SKM-1 (cell line): ENCODE results near the gene LRRC42.

Experiments used
- DNase-seq: peaks from one replicate; lab custom pipeline; 2025; ENCODE audit not compliant: unreplicated experiment; lab: John Stamatoyannopoulos, UW

Gene LRRC42

DNA sequence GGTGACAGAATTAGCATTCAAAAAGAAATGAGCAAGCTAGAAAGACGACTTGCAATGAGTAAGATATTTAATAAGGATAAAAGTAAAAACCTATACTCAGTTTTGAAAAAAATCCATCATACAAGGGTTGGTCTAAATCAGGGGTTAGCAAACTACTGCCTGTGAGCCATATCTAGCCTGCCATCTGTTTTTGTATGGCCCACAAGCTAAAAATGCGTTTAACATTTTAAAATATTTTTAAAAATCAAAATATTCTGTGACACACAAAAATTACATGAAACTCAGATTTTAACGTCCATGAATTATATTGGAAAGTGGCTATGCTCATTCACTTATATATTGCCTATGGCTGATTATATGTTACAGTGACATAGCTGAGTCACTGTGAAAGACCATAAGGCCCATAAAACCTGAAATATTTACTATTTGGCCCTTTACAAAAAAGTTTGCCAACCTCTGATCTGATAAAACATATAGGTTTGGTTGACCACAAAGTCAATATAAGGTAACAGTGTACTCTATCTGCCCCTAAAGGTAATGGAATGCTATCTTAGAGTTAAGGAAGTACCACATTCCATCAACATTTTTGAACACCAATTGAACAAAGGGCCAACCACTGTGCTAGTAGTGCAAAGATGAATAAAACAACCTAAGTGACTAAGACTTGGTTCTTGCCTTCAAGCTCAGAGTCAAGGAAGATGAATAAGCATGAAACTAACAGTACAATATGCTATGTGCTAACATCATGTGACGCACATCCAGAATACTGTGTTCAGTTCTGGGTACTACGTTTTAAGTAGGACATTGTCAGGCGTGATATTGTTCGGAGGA is 3.8 kb upstream of the LRRC42 start:
- DNase-seq, result no peak

DNA sequence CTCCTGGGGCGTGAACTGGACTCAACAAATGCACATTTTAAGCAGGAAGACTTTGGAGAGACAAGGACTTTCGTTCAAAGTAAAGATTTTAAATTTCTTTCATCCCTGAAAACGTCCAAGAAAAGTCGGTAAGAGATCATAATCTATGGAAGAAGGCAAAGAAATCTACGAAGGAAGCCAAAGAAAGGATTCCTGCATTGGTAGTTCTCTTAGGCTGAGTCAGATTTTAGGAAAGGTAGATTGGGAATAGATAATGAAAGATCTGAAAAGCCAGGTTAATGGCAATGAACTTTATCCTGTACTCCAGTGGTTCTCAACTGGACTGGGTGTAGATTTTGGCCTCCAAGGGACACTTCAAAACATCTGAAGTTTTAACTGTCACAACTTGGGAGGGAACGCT is 3.1 kb upstream of the LRRC42 start:
- no peak for DNase-seq

DNA sequence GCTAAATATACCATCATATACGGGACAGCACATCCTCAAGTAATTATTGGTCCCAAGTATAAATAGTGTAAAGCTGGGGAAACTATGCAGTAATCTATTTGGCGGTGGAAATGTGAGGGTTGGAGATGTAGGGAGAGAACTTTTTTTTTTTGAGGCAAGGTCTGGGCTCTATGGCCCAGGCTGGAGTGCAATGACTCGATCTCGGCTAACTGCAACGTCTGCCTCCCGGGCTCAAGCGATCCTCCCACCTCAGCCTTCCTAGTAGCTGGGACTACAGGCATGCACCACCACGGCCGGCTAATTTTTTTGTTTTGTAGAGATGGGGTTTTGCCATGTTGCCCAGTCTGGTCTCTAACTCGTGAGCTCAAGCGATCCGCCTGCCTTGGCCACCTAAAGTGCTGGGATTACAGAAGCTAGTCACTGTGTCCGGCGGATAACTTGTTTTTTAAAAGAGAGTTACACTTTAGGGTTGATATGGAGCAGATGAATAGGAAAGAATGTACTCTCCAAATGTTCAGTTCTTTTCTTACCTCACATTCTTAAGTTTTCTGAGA is 2.6 kb upstream of the LRRC42 start:
- no peak for DNase-seq

DNA sequence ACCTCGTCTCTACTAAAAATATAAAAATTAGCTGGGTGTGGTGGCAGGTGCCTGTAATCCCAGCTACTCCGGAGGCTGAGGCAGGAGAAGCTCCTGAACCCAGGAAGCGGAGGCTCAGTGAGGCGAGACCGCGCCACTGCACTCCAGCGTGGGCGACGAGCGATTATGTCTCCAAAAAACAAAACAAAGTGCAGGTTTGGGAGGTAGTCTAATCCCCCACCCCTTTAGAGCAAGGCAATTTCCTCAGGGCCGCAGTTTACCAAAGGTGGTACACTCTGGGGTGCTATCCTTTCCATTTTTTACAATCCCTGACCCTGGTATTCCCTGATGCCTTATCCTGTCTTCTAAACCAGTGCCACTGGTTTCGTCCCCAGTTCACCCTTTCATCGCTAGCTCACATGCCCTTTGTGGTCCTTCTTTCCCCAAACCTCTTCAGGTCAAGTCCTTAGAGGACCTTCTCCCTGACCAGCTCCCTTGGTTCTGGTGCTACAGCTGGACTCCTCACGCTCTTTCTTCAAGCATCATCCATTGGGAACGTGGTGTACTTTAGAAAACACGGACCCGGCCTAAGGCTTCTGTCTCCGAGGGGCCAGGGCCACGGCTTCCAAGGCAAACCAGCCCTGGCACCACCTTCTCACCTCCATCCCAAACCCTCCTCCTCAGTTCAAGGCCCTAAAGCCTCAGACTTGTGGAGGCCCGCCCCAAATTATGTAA is 1.5 kb upstream of the LRRC42 start:
- no peak for DNase-seq

DNA sequence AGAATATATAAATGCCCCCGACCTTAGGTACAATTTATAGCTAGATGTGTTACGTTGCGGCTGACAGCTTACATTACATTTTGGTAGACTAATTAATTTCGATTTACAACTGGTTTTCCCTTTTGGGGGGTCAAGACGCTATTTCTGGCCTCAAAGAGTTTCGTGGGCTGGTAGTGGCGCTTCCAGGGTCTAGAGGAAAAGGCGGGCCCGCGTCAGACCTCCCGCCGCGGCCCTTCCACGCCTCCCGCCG is 1.0 kb upstream of the LRRC42 start:
- no peak for DNase-seq

DNA sequence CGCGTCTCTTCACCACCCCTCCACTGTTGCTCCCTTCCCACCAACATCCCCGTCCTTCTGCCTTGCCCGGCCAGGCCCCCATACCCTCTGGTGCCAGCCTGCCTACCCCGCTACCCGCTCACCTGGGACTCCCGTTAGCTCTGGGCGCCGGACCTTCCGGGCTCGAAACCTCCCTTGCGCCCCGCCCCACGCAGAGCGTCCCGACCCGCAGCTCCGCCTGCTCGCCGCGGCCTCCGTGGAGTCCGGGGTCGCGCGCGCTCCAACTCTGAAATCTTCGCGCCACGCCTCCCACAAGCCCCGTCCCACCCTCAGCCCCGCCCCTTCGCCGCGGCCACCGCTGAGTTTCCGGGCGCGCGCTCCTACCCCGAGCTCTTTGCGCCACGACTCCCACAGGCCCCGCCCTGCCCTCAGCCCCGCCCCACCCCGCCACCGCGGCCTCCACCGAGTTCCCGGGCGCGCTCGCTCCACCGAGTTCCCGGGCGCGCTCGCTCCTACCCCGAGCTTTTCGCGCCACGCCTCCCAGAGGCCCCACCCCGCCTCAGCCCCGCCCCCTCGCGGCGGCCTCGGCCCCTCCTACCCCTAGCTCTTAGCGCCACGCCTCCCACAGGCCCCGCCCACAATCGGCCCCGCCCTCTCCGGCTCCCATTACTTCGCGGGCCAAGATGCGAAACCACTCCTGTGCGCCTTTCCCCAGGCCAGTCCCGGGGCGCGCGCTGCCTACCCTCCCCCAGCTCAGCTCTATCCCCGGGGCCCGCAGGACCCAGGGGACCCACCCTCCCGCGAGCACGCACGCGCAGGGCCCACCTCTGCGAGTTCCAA is 508 bp upstream of the LRRC42 start, which contains the start of gene IFT25:
Gene IFT25, minus strand, starts transcription at position 267 of the 819 bp plus-strand sequence. CDS start 5,617 bp downstream, outside the sequence.
- peak; percentile 83 for DNase-seq

DNA sequence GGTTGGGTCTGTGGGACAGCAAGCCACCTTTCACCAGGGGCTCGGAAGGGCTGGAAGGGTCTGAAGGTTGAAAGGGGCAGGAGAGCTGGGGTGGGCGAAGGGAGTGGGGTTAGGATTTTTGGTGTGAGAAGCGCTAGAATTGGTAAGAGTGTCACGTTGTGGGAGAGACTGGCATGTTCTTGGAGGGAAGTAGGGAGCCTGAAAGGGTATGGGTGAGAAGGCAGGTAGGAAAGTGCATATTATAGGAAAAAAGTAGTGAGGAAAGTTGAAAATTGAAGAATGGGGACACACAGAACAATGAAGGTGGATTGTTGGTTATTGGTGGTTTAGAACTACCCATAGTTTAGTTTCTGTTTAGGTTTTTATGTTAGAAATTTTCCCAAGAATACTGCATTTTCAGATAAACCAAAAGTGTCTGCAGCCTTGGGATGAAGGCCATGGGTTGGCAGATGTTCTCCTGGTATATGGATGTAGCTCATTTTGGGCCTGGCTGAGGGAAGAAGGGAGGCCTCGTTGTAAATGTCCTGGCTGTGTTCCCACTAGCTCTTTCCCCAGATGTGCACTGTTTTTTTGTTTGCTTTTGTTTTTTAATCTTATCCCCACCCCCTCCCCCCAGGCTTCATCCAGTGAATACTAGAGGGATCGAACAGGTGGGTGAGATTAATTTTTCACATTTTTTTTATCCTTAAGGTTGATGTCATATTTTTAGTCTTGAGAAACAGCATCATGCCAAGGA is 1.2 kb downstream of the LRRC42 start:
- DNase-seq, result no peak

DNA sequence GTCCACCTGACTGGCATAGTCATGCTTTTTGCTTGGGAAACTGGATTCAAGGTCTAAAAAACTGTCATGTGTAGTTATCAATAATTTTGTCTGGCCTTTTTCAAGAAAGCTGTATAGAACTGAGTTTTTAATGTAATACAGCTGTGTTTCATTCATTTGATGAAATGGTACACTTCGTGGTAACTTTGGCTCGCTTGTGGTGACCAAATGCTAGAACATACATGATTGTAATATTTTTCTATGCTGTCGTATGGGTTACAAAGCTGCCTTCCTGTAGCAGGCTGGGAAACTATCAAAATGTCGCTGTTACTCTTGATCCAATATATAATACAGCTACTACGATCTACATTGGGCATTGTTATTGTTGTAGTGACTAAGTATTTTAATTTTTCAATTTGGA is 2.1 kb downstream of the LRRC42 start:
- DNase-seq, result no peak

DNA sequence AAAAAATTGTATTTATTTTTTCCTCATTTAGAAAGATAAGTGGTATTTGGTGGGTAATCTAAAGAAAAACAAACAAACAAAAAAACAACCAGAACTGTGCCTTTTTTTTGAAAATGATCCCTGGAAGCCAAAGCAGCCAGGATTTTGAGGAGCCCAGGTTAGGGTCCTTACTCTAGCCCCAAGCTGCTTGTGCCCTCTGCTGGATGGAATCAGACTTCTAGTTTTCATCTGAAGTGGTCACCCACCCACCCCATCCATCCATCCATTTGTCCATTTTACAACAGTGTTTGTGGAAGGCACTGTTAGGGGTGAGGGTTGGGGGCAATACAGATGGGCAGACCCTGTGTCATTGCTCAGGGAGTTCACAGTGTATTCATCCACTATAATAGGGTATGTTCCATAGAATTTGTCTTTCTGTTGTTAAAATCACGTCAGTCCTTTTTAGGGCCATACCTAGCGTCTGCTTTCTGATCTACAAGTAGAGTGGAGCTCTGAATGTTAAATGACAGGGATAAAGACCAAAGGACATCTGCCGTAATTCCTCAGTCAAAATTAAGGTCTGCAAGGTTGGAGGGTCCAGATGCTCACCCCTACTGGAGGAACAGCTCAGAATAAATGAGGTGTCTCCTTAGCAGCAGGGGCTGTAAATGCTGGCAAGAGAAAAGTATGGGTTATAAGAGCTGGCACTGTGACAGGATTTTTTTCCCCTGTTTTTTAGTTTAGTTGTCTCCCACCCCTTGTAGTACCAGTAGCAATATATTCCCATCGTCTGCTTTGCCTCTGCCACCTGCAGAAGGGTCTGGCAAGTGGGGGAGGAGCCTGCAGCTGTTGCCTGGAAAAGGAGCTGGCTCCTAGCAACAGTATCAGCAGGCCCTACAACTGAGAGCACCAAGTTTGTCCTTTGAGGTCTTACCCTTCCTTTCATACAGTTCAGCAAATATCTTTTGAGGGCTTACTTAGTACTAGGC is 3.2 kb downstream of the LRRC42 start:
- DNase-seq, result peak; percentile 4

DNA sequence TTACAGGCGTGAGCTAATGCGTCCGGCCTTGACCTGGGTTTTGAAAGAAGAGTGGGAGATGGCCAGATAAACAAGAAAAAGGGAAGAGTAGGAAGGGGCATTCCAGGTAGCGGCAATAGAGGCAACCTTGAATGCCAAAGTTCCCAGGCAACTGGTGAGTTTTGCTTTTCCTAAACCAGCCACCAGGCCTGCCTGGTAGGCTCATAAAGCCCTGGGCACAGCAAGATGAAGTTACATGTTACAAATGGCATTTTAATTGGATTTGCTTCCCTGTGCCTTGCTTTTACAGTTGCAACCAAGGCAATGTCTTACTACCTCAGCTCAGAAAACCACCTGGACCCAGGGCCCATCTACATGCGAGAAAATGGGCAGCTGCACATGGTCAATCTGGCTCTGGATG is 5.5 kb downstream of the LRRC42 start:
- no peak for DNase-seq

DNA sequence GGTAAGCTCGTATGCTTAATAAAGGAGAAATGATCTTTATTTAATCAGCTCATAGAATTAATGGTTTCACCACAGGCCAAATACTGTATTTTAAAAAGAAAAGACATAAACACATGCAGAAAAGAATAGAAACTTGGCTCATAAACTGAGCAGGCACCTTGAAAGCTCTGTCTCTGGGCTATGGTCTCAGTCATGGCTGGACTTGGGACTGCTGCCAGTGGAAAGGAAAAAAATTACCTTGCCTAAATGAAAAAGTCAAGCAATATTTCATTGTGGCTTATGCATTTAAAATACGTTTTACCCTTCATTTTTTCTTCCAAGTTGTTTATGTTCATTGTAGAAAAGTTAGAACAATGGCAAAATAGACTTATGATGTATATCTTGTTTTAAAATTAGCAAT is 8.0 kb downstream of the LRRC42 start:
- DNase-seq, result no peak

DNA sequence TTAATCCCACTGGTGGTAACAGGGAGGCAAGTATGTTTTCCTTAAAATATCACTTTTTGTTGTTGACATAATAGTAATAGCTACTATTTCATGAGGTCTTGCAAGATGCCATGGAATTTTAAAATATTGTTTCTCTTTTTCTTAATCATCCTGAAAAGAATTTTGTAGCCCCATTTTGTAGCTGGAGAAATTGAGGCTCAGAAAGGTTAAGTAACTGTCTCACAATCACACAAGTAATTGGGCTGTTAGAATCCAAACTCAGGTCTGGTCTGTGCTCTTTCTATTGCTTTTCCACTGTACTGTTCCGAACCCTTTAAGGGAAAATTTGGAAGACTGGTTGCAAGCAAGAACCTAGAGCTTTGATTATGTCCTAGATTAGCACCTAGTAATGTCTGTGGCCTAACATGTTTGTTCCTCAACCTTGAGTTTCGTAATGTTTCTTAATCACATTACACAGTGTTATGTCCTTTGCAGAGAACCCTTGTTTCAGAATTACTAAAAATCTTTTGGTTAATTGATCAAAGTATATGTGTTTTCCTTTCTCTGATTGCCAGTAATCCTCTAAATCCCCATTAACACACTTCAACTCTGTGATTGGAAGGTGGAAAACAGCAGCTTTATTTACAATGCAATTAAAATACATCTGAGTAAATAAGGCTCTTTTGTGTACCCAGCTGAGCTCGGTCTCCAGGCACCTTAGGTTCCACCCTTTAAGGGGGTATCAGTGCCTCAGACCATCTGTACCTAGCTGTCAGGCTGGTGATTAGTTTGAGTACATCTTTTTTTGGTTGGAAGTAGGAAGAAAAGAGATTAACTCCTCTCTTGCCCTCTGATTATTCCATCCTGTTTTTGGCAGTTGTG is 10.4 kb downstream of the LRRC42 start:
- DNase-seq, result peak; percentile 14

DNA sequence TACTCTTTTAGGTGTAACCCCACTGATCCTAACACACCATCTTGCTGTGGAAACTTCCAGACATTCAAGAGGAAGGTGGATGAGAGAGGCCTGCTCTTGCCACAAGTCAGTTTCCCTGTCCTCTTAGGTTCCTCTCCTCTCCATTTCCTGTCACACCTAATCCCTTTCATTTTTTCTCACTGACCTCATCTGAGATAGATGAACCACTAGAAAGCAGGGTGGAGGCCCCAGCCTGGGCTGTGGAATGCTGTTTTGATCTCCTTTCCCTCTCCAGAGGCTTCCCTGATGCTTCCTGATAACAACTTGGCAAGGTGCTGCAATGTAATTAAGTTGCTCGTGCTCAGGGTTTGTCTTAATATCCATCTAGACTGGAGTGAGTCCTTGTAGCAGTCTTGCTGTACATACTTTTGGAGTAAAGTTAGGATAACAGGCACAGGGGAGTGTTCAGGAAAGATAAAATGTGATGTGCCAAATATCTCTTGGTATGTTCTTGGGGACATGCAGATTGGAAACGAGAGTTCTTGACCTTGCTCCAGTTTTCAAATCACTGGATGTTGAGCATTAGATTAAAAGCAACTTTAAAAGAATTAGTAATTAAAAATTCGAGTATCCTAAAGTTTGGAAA is 11.2 kb downstream of the LRRC42 start:
- no peak for DNase-seq

DNA sequence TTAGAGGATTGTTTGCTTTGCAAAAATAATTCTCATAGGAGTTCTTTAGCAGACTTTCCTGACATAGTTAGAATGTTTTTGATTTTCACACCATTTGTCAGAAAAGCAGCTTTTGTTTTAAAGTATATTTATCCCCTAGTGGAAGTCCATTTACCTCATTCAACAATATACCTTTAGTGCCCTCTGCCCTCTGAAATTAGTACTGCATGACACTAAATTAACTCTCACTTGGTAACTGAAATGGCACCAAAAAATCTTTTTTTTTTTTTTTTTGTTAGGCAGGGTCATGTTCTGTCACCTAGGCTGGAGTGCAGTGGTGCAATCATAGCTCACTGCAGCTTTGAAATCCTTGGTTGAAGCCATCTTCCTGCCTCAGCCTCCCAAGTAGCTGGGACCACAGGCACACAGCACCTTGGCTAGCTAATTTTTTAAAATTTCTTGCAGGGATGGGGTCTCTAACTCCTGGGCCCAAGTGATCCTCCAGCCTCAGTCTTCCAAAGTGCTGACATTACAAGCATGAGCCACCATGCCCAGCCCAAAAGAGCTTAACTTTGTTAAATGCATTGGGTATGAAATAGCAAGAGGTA is 13.6 kb downstream of the LRRC42 start:
- DNase-seq, result peak; percentile 20

DNA sequence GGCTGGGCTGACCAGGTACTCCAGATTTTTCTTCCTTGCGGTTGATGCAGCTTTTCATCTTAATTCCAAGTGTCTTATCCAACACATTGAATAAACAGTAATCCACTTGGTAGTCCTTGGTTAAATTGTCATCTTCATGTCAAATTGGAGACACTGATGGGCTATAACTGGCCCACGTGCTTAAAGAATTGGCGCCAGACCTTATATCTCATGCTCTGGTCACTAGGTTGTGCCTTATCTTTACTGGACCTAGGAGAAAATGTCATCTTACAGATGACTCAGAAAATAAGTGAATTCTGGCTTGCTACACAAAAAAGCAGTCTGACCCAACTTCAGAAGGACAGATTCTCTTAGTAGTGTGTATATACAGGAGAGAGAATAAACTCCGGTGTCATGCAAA is 16.2 kb downstream of the LRRC42 start:
- DNase-seq, result no peak

DNA sequence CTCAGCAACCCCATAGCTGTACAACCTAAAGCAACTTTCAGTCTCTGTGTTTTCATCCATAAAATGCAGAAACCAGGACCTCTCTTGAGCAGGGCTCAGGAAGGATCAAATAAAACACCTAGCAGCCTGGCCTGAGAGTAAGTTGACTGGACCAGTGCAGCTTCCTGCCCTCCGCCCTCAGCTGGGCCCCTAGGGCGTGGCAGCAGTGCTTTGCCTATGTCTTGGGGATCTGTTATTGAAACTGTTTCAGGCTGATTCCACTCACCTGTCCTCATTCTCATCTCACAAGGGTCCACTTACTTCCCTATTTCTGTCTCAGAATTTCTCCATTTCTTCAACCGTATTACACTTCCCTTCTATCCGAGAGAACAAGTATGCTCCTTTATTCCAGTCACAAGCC is 17.3 kb downstream of the LRRC42 start:
- DNase-seq, result no peak

DNA sequence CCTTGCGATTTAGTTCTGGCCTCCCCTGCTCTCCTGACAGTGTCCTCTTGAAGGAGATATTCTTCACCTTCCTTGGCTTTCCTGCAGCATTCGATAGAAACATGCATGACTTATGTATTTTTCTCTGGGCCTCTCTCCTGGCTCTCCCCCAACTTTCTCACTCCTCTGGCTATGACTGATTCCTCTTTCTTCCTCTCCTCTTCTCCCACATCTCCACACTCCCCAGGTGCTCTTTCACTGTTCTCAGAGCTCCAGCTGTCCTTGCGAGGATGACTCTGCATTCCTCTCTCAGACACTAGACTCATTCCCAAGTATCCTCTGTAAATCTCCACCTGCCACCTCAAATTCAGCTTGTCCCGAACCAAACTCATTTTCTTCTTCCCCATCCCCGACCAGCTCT is 18.0 kb downstream of the LRRC42 start:
- no peak for DNase-seq

DNA sequence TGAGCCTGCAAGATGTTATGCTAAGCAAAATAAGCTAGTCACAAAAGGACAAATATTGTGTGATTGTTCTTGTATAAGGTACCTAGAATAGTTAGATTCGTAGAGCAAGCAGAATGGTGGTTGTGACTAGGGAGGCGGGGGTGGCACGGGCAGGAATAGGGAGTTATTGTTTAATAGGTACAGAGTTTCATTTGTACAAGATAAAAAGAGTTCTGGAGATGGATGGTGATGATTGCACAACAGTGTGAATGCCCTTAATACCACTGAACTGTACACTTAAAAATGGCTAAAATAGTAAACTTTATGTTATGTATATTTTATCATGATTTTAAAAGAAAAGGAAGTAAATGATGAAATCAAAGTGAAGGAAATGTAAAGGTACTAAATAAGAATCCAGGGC is 20.6 kb downstream of the LRRC42 start:
- no peak for DNase-seq
